Caco-2 (cell line): Measurements from ENCODE around the gene OR2A14. TPM values are rescaled to one million over a fixed set of nuclear protein-coding genes. Genes with fewer than 3 reads are reported as not detected.
"Not testable (repeated sequence)": the region's sequence is repeated elsewhere in the genome, so short reads cannot be mapped to it uniquely, and the experiment has no call there.

Experiments used
- BruUV-seq: library from RNA; stranded (reverse); fragments of 400-500 nt; replicated peaks from 2 replicates; lab custom pipeline; 2021; lab: Mats Ljungman, UMichigan
- CTCF ChIA-PET: fragments of 300-600 bp; sonication (Branson Sonifier 250); formaldehyde crosslinking; loops from one replicate; lab custom pipeline; 2022; ENCODE audit warnings: antibody characterized with exemption; lab: Charles Lee
- POLR2A ChIA-PET: fragments of 300-600 bp; sonication (Branson Sonifier 250); formaldehyde crosslinking; loops from one replicate; lab custom pipeline; 2022; ENCODE audit warnings: antibody characterized with exemption; lab: Charles Lee
- DNase-seq, 2 experiments: peaks; one replicate each; pipeline versions ENCODE4 v3.0.0 to v3.0.0-alpha.2; 2020 to 2022
- H3K27me3 ChIP-seq: replicated peaks from 2 replicates; pipeline ENCODE4 v1.6.0; 2011; ENCODE audit warnings: low read length; ENCODE audit not compliant: control insufficient read depth, insufficient read depth
- H3K36me3 ChIP-seq: 2 replicates; pipeline ENCODE4 v1.5.1; 2011; ENCODE audit warnings: low read length; ENCODE audit not compliant: control insufficient read depth, insufficient read depth
- H3K4me1 ChIP-seq: fragments of 250-450 bp; sonication (Bioruptor Pico); 2 replicates; pipeline ENCODE4 v1.5.1; 2020; ENCODE audit warnings: mild to moderate bottlenecking
- H3K4me3 ChIP-seq: 2 replicates; pipeline ENCODE4 v1.5.1; 2011; ENCODE audit warnings: low read depth, mild to moderate bottlenecking, control low read depth, low read length
- H3K9me3 ChIP-seq: fragments of 250-450 bp; sonication (Bioruptor Pico); 2 replicates; pipeline ENCODE4 v1.5.1; 2020; ENCODE audit warnings: mild to moderate bottlenecking, moderate library complexity
- H3K27ac Mint-ChIP-seq: one replicate; pipeline ENCODE4 v1.8.0; 2022; ENCODE audit warnings: mixed read lengths; ENCODE audit not compliant: unreplicated experiment
- H3K27me3 Mint-ChIP-seq: one replicate; pipeline ENCODE4 v1.8.0; 2022; ENCODE audit warnings: mixed read lengths; ENCODE audit not compliant: insufficient read depth, unreplicated experiment
- H3K36me3 Mint-ChIP-seq: one replicate; pipeline ENCODE4 v1.8.0; 2022; ENCODE audit warnings: mild to moderate bottlenecking, mixed read lengths; ENCODE audit not compliant: insufficient read depth, unreplicated experiment
- H3K4me1 Mint-ChIP-seq: one replicate; pipeline ENCODE4 v1.8.0; 2022; ENCODE audit warnings: low read depth, mixed read lengths; ENCODE audit not compliant: unreplicated experiment
- H3K4me3 Mint-ChIP-seq: one replicate; pipeline ENCODE4 v1.8.0; 2022; ENCODE audit warnings: mild to moderate bottlenecking, moderate library complexity, mixed read lengths; ENCODE audit not compliant: unreplicated experiment
- H3K9me3 Mint-ChIP-seq: one replicate; pipeline ENCODE4 v1.8.0; 2022; ENCODE audit warnings: mixed read lengths; ENCODE audit not compliant: unreplicated experiment
- intact Hi-C: fragments of 100-400 bp; cut with micrococcal nuclease; formaldehyde crosslinking; loops from one replicate; pipeline ENCODE4 v1.10.0; 2022; ENCODE audit not compliant: unreplicated experiment
- total RNA-seq: library from RNA; stranded (reverse); gene quantifications from 2 replicates; pipeline ENCODE4 v1.2.3, GENCODE V29; 2022
- TF ChIP-seq, protein P1 (sequence below), 2 experiments: fragments of 200-600 bp in 1 of 2; IDR thresholded peaks; 1 replicate in 1 of 2; 2 replicates in 1 of 2; pipeline versions ENCODE4 v1.5.1 to v1.8.0; 2011 to 2022; ENCODE audit warnings: antibody characterized with exemption in 1 of 2, control low read depth in 1 of 2, inconsistent platforms in 1 of 2, low read depth in 1 of 2, low read length in 1 of 2, mild to moderate bottlenecking in 1 of 2, moderate library complexity in 1 of 2; ENCODE audit not compliant: insufficient read depth in 1 of 2, severe bottlenecking in 1 of 2, unreplicated experiment in 1 of 2

The OR2A14 gene
- total RNA-seq, 1 experiment from 2014 or later = not detected

GRCh38 chr7:144178380-144179164 lies 55.6 kb downstream of the OR2A14 start:
- POLR2A ChIA-PET, H3K4me3 ChIP-seq, H3K4me3 Mint-ChIP-seq: not testable (repeated sequence)

GRCh38 chr7:144179165-144179479 lies 56.1 kb downstream of the OR2A14 start:
- H3K27me3 Mint-ChIP-seq, DNase-seq, intact Hi-C loops, H3K36me3 ChIP-seq, H3K36me3 Mint-ChIP-seq, H3K4me3 ChIP-seq, BruUV-seq, H3K9me3 ChIP-seq, H3K4me1 ChIP-seq, H3K4me3 Mint-ChIP-seq, H3K9me3 Mint-ChIP-seq, H3K4me1 Mint-ChIP-seq, H3K27me3 ChIP-seq, CTCF ChIA-PET, POLR2A ChIA-PET, H3K27ac Mint-ChIP-seq: not testable (repeated sequence)

More at GRCh38 chr7:144178380-144179164, 55.6 kb downstream of the OR2A14 start:
- H3K36me3 Mint-ChIP-seq, CTCF ChIA-PET, H3K9me3 Mint-ChIP-seq, H3K36me3 ChIP-seq, intact Hi-C loops, H3K27ac Mint-ChIP-seq, H3K9me3 ChIP-seq, H3K27me3 Mint-ChIP-seq, H3K4me1 Mint-ChIP-seq, BruUV-seq, H3K27me3 ChIP-seq, H3K4me1 ChIP-seq: not testable (repeated sequence)
- DNase-seq = peak; percentile 43 to 45
- TF ChIP-seq, protein P1, sequence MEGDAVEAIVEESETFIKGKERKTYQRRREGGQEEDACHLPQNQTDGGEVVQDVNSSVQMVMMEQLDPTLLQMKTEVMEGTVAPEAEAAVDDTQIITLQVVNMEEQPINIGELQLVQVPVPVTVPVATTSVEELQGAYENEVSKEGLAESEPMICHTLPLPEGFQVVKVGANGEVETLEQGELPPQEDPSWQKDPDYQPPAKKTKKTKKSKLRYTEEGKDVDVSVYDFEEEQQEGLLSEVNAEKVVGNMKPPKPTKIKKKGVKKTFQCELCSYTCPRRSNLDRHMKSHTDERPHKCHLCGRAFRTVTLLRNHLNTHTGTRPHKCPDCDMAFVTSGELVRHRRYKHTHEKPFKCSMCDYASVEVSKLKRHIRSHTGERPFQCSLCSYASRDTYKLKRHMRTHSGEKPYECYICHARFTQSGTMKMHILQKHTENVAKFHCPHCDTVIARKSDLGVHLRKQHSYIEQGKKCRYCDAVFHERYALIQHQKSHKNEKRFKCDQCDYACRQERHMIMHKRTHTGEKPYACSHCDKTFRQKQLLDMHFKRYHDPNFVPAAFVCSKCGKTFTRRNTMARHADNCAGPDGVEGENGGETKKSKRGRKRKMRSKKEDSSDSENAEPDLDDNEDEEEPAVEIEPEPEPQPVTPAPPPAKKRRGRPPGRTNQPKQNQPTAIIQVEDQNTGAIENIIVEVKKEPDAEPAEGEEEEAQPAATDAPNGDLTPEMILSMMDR (IDR thresholded peaks at IDR 0.05; ENCODE audit: insufficient read depth in 1 of 2, low read depth in 1 of 2, low read length in 1 of 2, severe bottlenecking in 1 of 2, unreplicated experiment in 1 of 2) = peak; percentile 33 to 51

Other genes with a start within 250 kb of the OR2A14 start
- 92.3 and 95.1 TPM in 2 replicates for gene TCAF1, start 221.0 kb upstream of the OR2A14 start, total RNA-seq
- gene OR2F2, start 187.9 kb upstream of the OR2A14 start, total RNA-seq = not detected in 2 replicates
- gene OR2F1, start 168.3 kb upstream of the OR2A14 start, total RNA-seq = 1.6 TPM in 1 of 2 replicates, not detected in the other
- gene OR6B1, start 122.9 kb upstream of the OR2A14 start, total RNA-seq = not detected in 2 replicates
- gene OR2A5, start 74.2 kb upstream of the OR2A14 start, total RNA-seq = not detected in 2 replicates
- gene OR2A25, start 53.4 kb upstream of the OR2A14 start, total RNA-seq = not detected in 2 replicates
- not detected in 2 replicates for gene OR2A12, start 36.9 kb upstream of the OR2A14 start, total RNA-seq
- not detected in 2 replicates for gene OR2A2, start 13.6 kb upstream of the OR2A14 start, total RNA-seq
- gene CTAGE4, start 60.3 kb downstream of the OR2A14 start, total RNA-seq = not detected in 2 replicates
- gene ARHGEF35, start 72.7 kb downstream of the OR2A14 start, total RNA-seq = 15.7 and 20.5 TPM in 2 replicates
- not detected in 2 replicates for gene OR2A42, start 116.4 kb downstream of the OR2A14 start, total RNA-seq
- gene OR2A7, start 141.6 kb downstream of the OR2A14 start, total RNA-seq = 1.3 and 2.0 TPM in 2 replicates
- gene CTAGE8, start 146.1 kb downstream of the OR2A14 start, total RNA-seq = 5.7 and 6.3 TPM in 2 replicates
- gene OR2A1, start 189.2 kb downstream of the OR2A14 start, total RNA-seq = not detected in 2 replicates
- 21.4 and 26.4 TPM in 2 replicates for gene ARHGEF5, start 232.2 kb downstream of the OR2A14 start, total RNA-seq